B cell (primary cell): ENCODE data around the gene SREK1. TPM values are rescaled to one million over a fixed set of nuclear protein-coding genes. Genes with fewer than 3 reads are reported as not detected.

ENCODE experiments used
- ATAC-seq: fragments of 200-7000 bp; cut with Tn5 transposase; one replicate; pipeline ENCODE4 v1.10.0; 2021; ENCODE audit warnings: low read depth, mild to moderate bottlenecking, moderate number of reproducible peaks, moderate library complexity
- CTCF ChIA-PET: fragments of 350-600 bp; sonication (Branson Sonifier 250); formaldehyde crosslinking; loops from one replicate; lab custom pipeline; 2021; ENCODE audit warnings: antibody characterized with exemption, inconsistent platforms; lab: Charles Lee
- POLR2A ChIA-PET: fragments of 350-600 bp; sonication (Branson Sonifier 250); formaldehyde crosslinking; loops from one replicate; lab custom pipeline; 2021; ENCODE audit warnings: antibody characterized with exemption; lab: Charles Lee
- DNase-seq: peaks from one replicate; pipeline ENCODE4 v3.0.0; 2013
- H2AFZ ChIP-seq: 2 replicates; pipeline ENCODE4 v1.6.1; 2012; ENCODE audit warnings: mild to moderate bottlenecking, low read depth, low read length; ENCODE audit not compliant: insufficient read depth, poor library complexity, severe bottlenecking
- H3K27ac ChIP-seq, 2 donors: 1 replicate in 1 of 2; 2 replicates in 1 of 2; pipeline ENCODE4 v1.5.1; 2012 to 2013; ENCODE audit warnings: low read length in 2 of 2, mild to moderate bottlenecking in 2 of 2, moderate library complexity in 1 of 2
- H3K27me3 ChIP-seq, 4 experiments: fragments of 200-600 bp in 1 of 4; sonication (generic) in 1 of 4; replicated peaks in 1 of 4; 1 replicate in 2 of 4; 2 replicates in 2 of 4; pipeline versions ENCODE4 v1.6.1 to v1.7.0; 2013 to 2016; ENCODE audit warnings: low read length in 3 of 4, mild to moderate bottlenecking in 2 of 4, mixed read lengths in 1 of 4, moderate library complexity in 1 of 4; ENCODE audit not compliant: insufficient read depth in 4 of 4, control insufficient read depth in 3 of 4; ENCODE audit errors: control extremely low read depth in 1 of 4
- H3K36me3 ChIP-seq, 2 experiments: replicated peaks in 1 of 2; 1 replicate in 1 of 2; 2 replicates in 1 of 2; pipeline versions ENCODE4 v1.6.1 to v1.7.1; 2013; ENCODE audit warnings: low read length in 1 of 2; ENCODE audit not compliant: insufficient read depth in 2 of 2, control insufficient read depth in 1 of 2; ENCODE audit errors: control extremely low read depth in 1 of 2, extremely low read depth in 1 of 2
- H3K4me1 ChIP-seq, 2 donors: fragments of 200-600 bp in 1 of 2; sonication (generic) in 1 of 2; 1 replicate in 1 of 2; 2 replicates in 1 of 2; pipeline versions ENCODE4 v1.5.1 to v1.6.1; 2013 to 2017; ENCODE audit warnings: low read length in 2 of 2; ENCODE audit not compliant: control insufficient read depth in 2 of 2, insufficient read depth in 2 of 2
- H3K4me2 ChIP-seq: replicated peaks from 2 replicates; pipeline ENCODE3; 2012; ENCODE audit warnings: mild to moderate bottlenecking, low read depth, low read length; ENCODE audit not compliant: poor library complexity, severe bottlenecking
- H3K4me3 ChIP-seq, 5 experiments: fragments of 200-600 bp in 1 of 5; sonication (generic) in 1 of 5; 1 replicate in 3 of 5; 2 replicates in 2 of 5; pipeline versions ENCODE4 v1.5.1 to v1.7.0; 2011 to 2016; ENCODE audit warnings: low read length in 4 of 5, mild to moderate bottlenecking in 4 of 5, low read depth in 2 of 5, control low read depth in 1 of 5, moderate library complexity in 1 of 5; ENCODE audit not compliant: insufficient read depth in 1 of 5; ENCODE audit errors: control extremely low read depth in 1 of 5, extremely low read depth in 1 of 5
- H3K79me2 ChIP-seq: fragments of 200-600 bp; sonication (generic); one replicate; pipeline ENCODE4 v1.6.0; 2016; ENCODE audit warnings: low read length; ENCODE audit not compliant: control insufficient read depth, insufficient read depth
- H3K9ac ChIP-seq: fragments of 200-600 bp; sonication (generic); 2 replicates; pipeline ENCODE4 v1.6.1; 2017; ENCODE audit warnings: mild to moderate bottlenecking, low read length, moderate library complexity
- H3K9me3 ChIP-seq, 3 donors: one replicate each; pipeline versions ENCODE4 v1.6.1 to v1.7.1; 2013; ENCODE audit warnings: low read length in 2 of 3; ENCODE audit not compliant: control insufficient read depth in 2 of 3, insufficient read depth in 1 of 3; ENCODE audit errors: control extremely low read depth in 1 of 3
- H4K20me1 ChIP-seq: 2 replicates; pipeline ENCODE4 v1.6.0; 2012; ENCODE audit warnings: mild to moderate bottlenecking, low read length; ENCODE audit not compliant: insufficient read depth, control insufficient read depth, poor library complexity, severe bottlenecking
- H3K27ac Mint-ChIP-seq: one replicate; pipeline ENCODE4 v1.8.0; 2021; ENCODE audit warnings: mixed read lengths
- H3K27me3 Mint-ChIP-seq: one replicate; pipeline ENCODE4 v1.8.0; 2021; ENCODE audit warnings: mixed read lengths
- H3K4me1 Mint-ChIP-seq: one replicate; pipeline ENCODE4 v1.8.0; 2021; ENCODE audit warnings: mixed read lengths
- H3K4me3 Mint-ChIP-seq: one replicate; pipeline ENCODE4 v1.8.0; 2021; ENCODE audit warnings: mixed read lengths
- H3K9me3 Mint-ChIP-seq: one replicate; pipeline ENCODE4 v1.8.0; 2022; ENCODE audit warnings: mixed read lengths; ENCODE audit not compliant: insufficient read depth
- EZH2 ChIP-seq: IDR thresholded peaks from 2 replicates; pipeline ENCODE4 v1.6.1; 2012; ENCODE audit warnings: borderline replicate concordance, low read depth, mild to moderate bottlenecking, moderate library complexity, low read length; ENCODE audit not compliant: insufficient read depth, poor library complexity, severe bottlenecking
- WGBS: methylation state at CpG from one replicate; pipeline ENCODE4 v1.1.5; 2013; ENCODE audit warnings: missing lambda C conversion rate; ENCODE audit not compliant: insufficient coverage; 5-methylcytosine and 5-hydroxymethylcytosine counted together
- intact Hi-C: fragments of 100-400 bp; cut with micrococcal nuclease; formaldehyde crosslinking; loops from one replicate; pipeline ENCODE4 v1.10.0; 2022
- polyA plus RNA-seq: library from polyadenylated mRNA; depleted of rRNA; stranded (reverse); fragments of >200 nt; gene quantifications from 2 replicates; pipeline ENCODE4 v1.2.3, GENCODE V29; 2012
- total RNA-seq, 2 donors: library from RNA; stranded (reverse); fragments of 120-200 nt in 1 of 2; gene quantifications; 1 replicate in 1 of 2; 2 replicates in 1 of 2; pipeline versions ENCODE4 v1.2.3 to v1.2.4, GENCODE V29; 2013 to 2022
- TF ChIP-seq, protein P1 (sequence below): fragments of 200-600 bp; IDR thresholded peaks from one replicate; pipeline ENCODE4 v1.8.0; 2022; ENCODE audit warnings: antibody characterized with exemption, mild to moderate bottlenecking

SREK1 gene
- total and polyA plus RNA-seq, 2 donors (not counting 1 experiment from before 2014, with no cell fraction given): 24.1 to 117 TPM

DNA sequence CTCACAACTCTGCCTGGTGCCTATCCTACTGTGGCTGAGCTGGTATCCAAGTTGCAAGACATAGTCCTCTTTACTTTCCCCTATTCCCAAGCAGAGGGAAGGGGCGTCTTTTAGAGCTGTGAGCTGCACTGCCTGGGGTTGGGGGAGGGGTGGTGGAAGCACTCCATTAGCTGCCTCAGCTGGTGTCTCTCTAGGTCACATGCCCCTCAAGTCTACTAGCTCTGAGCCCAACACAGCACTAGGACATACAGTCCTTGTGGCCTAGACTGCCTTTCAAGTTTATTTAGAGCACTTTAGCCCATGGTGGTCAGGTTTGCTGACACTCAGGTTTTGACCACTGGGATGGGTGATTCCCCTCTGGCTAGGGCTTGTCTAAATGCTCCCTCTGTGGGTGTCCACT, 54.7 kb downstream of the SREK1 start:
- Mint-ChIP-seq H3K4me1 (no peaks in the 10 kb centered on the region), H3K9me3 (peaks cover 2% of the 10 kb centered on the region), H3K4me3 (no peak overlapping the region), H3K27ac (no peak overlapping the region), H3K27me3 (no peaks in the 10 kb centered on the region)
- no peak for ATAC-seq
- no peaks in the 10 kb centered on the region for H3K79me2 ChIP-seq
- no peak overlapping the region for H3K27ac ChIP-seq
- no peak overlapping the region for H3K4me3 ChIP-seq
- ChIA-PET CTCF (no interaction called here), POLR2A (no interaction called here)
- no peaks in the 10 kb centered on the region for H3K9me3 ChIP-seq
- no peaks in the 10 kb centered on the region for H3K27me3 ChIP-seq
- H3K4me1 ChIP-seq: no peaks in the 10 kb centered on the region
- no peaks in the 10 kb centered on the region for H3K36me3 ChIP-seq
- TF ChIP-seq EZH2: no peak
- no peak overlapping the region for H3K9ac ChIP-seq
- H3K4me2 ChIP-seq: no peak overlapping the region
- intact Hi-C loops: no loop called here
- no peak for DNase-seq
- H4K20me1 ChIP-seq: no peaks in the 10 kb centered on the region
- no CpG with 5 or more reads among the region's 1 CpG for WGBS
- no peak overlapping the region for H2AFZ ChIP-seq

DNA sequence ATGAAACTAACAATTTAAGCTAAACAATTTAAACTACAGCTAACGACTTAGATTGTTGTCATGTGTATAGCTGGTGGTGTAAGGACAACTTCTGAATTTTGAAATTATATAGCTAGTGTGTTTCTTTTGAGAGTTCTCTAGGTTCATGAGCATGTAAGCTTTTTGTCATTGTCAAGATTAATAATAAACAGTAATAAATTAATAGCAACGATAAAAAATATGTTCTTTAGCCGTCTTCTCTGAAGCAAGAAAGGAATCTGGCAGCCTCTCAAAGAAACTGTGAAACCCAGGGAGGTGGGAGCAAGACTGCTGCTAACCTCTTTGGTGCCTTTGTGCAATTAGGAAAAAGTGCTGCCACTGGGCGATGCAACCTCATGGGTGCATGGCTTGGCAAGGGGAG, 59.4 kb downstream of the SREK1 start:
- no peaks in the 10 kb centered on the region for H3K36me3 ChIP-seq
- no peaks in the 10 kb centered on the region for H3K4me1 Mint-ChIP-seq
- H3K27me3 Mint-ChIP-seq: no peaks in the 10 kb centered on the region
- no peak overlapping the region for H3K4me3 ChIP-seq
- ATAC-seq (no peak), DNase-seq (no peak)
- POLR2A ChIA-PET: no interaction called here
- no peak overlapping the region for H3K27ac Mint-ChIP-seq
- no peak overlapping the region for H3K9ac ChIP-seq
- CTCF ChIA-PET: no interaction called here
- intact Hi-C loops: no loop called here
- TF ChIP-seq EZH2: no peak
- TF ChIP-seq, protein P1, sequence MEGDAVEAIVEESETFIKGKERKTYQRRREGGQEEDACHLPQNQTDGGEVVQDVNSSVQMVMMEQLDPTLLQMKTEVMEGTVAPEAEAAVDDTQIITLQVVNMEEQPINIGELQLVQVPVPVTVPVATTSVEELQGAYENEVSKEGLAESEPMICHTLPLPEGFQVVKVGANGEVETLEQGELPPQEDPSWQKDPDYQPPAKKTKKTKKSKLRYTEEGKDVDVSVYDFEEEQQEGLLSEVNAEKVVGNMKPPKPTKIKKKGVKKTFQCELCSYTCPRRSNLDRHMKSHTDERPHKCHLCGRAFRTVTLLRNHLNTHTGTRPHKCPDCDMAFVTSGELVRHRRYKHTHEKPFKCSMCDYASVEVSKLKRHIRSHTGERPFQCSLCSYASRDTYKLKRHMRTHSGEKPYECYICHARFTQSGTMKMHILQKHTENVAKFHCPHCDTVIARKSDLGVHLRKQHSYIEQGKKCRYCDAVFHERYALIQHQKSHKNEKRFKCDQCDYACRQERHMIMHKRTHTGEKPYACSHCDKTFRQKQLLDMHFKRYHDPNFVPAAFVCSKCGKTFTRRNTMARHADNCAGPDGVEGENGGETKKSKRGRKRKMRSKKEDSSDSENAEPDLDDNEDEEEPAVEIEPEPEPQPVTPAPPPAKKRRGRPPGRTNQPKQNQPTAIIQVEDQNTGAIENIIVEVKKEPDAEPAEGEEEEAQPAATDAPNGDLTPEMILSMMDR: no peak
- no peak overlapping the region for H3K4me3 Mint-ChIP-seq
- no peaks in the 10 kb centered on the region for H3K4me1 ChIP-seq
- no peaks in the 10 kb centered on the region for H4K20me1 ChIP-seq
- H3K27me3 ChIP-seq: no peaks in the 10 kb centered on the region
- 94% methylated on average over 3 of the region's 4 CpGs for WGBS
- no peak overlapping the region for H3K27ac ChIP-seq
- no peak overlapping the region for H2AFZ ChIP-seq
- no peaks in the 10 kb centered on the region for H3K9me3 ChIP-seq
- H3K79me2 ChIP-seq: no peaks in the 10 kb centered on the region
- H3K4me2 ChIP-seq: no peak overlapping the region
- H3K9me3 Mint-ChIP-seq: peaks cover 2% of the 10 kb centered on the region
